Liver (tissue), 9 donors: Measurements from ENCODE around the gene TBRG4. TPM values are rescaled to one million over a fixed set of nuclear protein-coding genes. Genes with fewer than 3 reads are reported as not detected.

Source experiments
- DNase-seq: peaks from one replicate; pipeline ENCODE4 v3.0.0-alpha.2; 2017; ENCODE audit warnings: low spot score
- H3K27ac ChIP-seq, 2 donors: one replicate each; pipeline ENCODE4 v1.7.0; 2013; ENCODE audit warnings: inconsistent platforms in 2 of 2, low read length in 2 of 2, control low read depth in 1 of 2, low read depth in 1 of 2, mild to moderate bottlenecking in 1 of 2
- H3K27me3 ChIP-seq, 4 donors: one replicate each; pipeline versions ENCODE4 v1.6.1 to v1.7.0; 2013; ENCODE audit warnings: low read length in 3 of 4, inconsistent platforms in 1 of 4, mild to moderate bottlenecking in 1 of 4, moderate library complexity in 1 of 4; ENCODE audit not compliant: control insufficient read depth in 4 of 4, insufficient read depth in 4 of 4
- H3K36me3 ChIP-seq, 4 donors: one replicate each; pipeline versions ENCODE4 v1.6.1 to v1.7.0; 2013; ENCODE audit warnings: low read length in 3 of 4, mild to moderate bottlenecking in 3 of 4, low read depth in 1 of 4, moderate library complexity in 1 of 4; ENCODE audit not compliant: control insufficient read depth in 4 of 4, insufficient read depth in 3 of 4
- H3K4me1 ChIP-seq, 4 donors: one replicate each; pipeline versions ENCODE4 v1.6.1 to v1.7.0; 2013; ENCODE audit warnings: low read length in 3 of 4, mild to moderate bottlenecking in 3 of 4, moderate library complexity in 1 of 4; ENCODE audit not compliant: control insufficient read depth in 4 of 4, insufficient read depth in 4 of 4
- H3K4me3 ChIP-seq, 3 donors: one replicate each; pipeline versions ENCODE4 v1.6.1 to v1.7.0; 2013; ENCODE audit warnings: low read length in 3 of 3, control low read depth in 1 of 3, low read depth in 1 of 3, mild to moderate bottlenecking in 1 of 3
- H3K9ac ChIP-seq, 2 donors: one replicate each; pipeline ENCODE4 v1.7.0; 2013; ENCODE audit warnings: low read length in 2 of 2, mild to moderate bottlenecking in 2 of 2, moderate library complexity in 2 of 2, control low read depth in 1 of 2, low read depth in 1 of 2
- H3K9me3 ChIP-seq, 4 donors: one replicate each; pipeline versions ENCODE4 v1.6.1 to v1.7.0; 2013; ENCODE audit warnings: low read length in 3 of 4; ENCODE audit not compliant: control insufficient read depth in 4 of 4
- ATF3 ChIP-seq: IDR thresholded peaks from 2 replicates; pipeline ENCODE4 v1.6.1; 2016; ENCODE audit warnings: antibody characterized with exemption
- FOXA1 ChIP-seq: IDR thresholded peaks from 2 replicates; pipeline ENCODE4 v1.6.1; 2016; ENCODE audit warnings: antibody characterized with exemption
- FOXA2 ChIP-seq: IDR thresholded peaks from 2 replicates; pipeline ENCODE4 v1.6.1; 2016; ENCODE audit warnings: antibody characterized with exemption
- HNF4G ChIP-seq: IDR thresholded peaks from 2 replicates; pipeline ENCODE4 v1.6.1; 2016; ENCODE audit warnings: antibody characterized with exemption
- JUND ChIP-seq, 2 donors: IDR thresholded peaks; 2 replicates each; pipeline ENCODE4 v1.6.1; 2016; ENCODE audit warnings: antibody characterized with exemption in 2 of 2
- MAX ChIP-seq: IDR thresholded peaks from 2 replicates; pipeline ENCODE4 v1.6.1; 2016; ENCODE audit warnings: antibody characterized with exemption
- RAD21 ChIP-seq, 2 donors: IDR thresholded peaks; 2 replicates each; pipeline ENCODE4 v1.6.1; 2016; ENCODE audit warnings: antibody characterized with exemption in 2 of 2, mild to moderate bottlenecking in 2 of 2
- RXRA ChIP-seq, 2 donors: IDR thresholded peaks; 2 replicates each; pipeline ENCODE4 v1.6.1; 2017 to 2018; ENCODE audit warnings: antibody characterized with exemption in 2 of 2, mild to moderate bottlenecking in 1 of 2
- TAF1 ChIP-seq: conservative IDR thresholded peaks from 2 replicates; pipeline ENCODE4 v1.6.1; 2016; ENCODE audit warnings: antibody characterized with exemption, mild to moderate bottlenecking
- YY1 ChIP-seq: IDR thresholded peaks from 2 replicates; pipeline ENCODE4 v1.6.1; 2016; ENCODE audit warnings: antibody characterized with exemption, mild to moderate bottlenecking
- WGBS: extraction: QIAGEN DNeasy Blood & Tissue Kit; methylation state at CpG from one replicate; pipeline ENCODE4 v1.1.7; 2013; 5-methylcytosine and 5-hydroxymethylcytosine counted together
- polyA plus RNA-seq, 2 donors: library from polyadenylated mRNA; stranded (reverse) in 1 of 2; unstranded in 1 of 2; fragments of 200-250 nt in 1 of 2; fragments of >200 nt in 1 of 2; fragmentation: Nextera tagmentation in 1 of 2; extraction: Ambion mirVana in 1 of 2; gene quantifications; one replicate each; pipeline versions ENCODE4 v1.2.1 to v1.2.3, GENCODE V29; 2013 to 2015
- total RNA-seq, 2 donors: library from RNA; depleted of rRNA; stranded (reverse); fragments of >200 nt; gene quantifications; one replicate each; pipeline ENCODE4 v1.2.3, GENCODE V29; 2014
- TF ChIP-seq, protein P1 (sequence below): fragments of 150-350 bp; IDR thresholded peaks from 2 replicates; pipeline ENCODE4 v1.5.1; 2017; ENCODE audit warnings: improper control_type of control experiment, low read depth, low read length; ENCODE audit not compliant: missing input control
- TF ChIP-seq, protein P2 (sequence below): IDR thresholded peaks from 2 replicates; pipeline ENCODE4 v1.6.1; 2016; ENCODE audit warnings: antibody characterized with exemption
- TF ChIP-seq, protein P3 (sequence below): IDR thresholded peaks from 2 replicates; pipeline ENCODE4 v1.6.1; 2016; ENCODE audit warnings: antibody characterized with exemption, mild to moderate bottlenecking
- donor health status: healthy.
- donor health status: healthy.
- donor health status: healthy.
- donor health status: healthy.
- donor health status: healthy.

The TBRG4 gene
- total and polyA plus RNA-seq, 4 donors, result 30.3 to 47.6 (median 38.2) TPM

GRCh38 chr7:45136106-45137060 is 24.9 kb upstream of the TBRG4 start:
- 42% methylated on average over 9 of the region's 9 CpGs for WGBS
- peak; percentile 64 for DNase-seq
- TF ChIP-seq, protein P1, sequence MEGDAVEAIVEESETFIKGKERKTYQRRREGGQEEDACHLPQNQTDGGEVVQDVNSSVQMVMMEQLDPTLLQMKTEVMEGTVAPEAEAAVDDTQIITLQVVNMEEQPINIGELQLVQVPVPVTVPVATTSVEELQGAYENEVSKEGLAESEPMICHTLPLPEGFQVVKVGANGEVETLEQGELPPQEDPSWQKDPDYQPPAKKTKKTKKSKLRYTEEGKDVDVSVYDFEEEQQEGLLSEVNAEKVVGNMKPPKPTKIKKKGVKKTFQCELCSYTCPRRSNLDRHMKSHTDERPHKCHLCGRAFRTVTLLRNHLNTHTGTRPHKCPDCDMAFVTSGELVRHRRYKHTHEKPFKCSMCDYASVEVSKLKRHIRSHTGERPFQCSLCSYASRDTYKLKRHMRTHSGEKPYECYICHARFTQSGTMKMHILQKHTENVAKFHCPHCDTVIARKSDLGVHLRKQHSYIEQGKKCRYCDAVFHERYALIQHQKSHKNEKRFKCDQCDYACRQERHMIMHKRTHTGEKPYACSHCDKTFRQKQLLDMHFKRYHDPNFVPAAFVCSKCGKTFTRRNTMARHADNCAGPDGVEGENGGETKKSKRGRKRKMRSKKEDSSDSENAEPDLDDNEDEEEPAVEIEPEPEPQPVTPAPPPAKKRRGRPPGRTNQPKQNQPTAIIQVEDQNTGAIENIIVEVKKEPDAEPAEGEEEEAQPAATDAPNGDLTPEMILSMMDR, result peak; percentile 95
- no peak for TF ChIP-seq JUND (IDR thresholded peaks at IDR 0.05)
- peak; percentile 94 to 97 for TF ChIP-seq RAD21 (IDR thresholded peaks at IDR 0.05)
- Histone ChIP-seq H3K9ac (no peak overlapping the region), H3K4me1 (peaks cover 0 to 13% (median 9%) of the 10 kb centered on the region in 4 donors), H3K36me3 (no peaks in the 10 kb centered on the region), H3K27ac (no peak overlapping the region), H3K27me3 (no peaks in the 10 kb centered on the region), H3K4me3 (no peak overlapping the region), H3K9me3 (no peaks in the 10 kb centered on the region)

DNA sequence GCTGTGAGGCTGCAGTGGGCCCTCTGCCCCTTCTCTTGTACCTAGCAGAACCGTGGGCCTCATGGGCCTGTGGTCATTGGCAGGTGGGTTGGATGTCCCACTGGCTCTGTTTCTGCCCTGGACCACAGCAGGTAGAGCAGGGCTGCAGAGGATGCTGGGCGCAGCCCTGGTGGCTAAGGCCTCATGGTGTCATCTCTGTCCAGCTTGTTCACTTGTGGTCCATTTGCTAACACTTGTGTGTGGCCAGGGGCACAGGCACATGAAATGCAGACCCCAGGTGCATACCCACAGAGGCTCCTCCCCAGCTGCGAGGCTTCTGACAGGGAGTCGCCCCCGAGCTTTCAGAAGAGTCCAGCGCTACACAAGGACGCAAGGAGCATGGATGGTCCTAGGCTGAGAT is 22.4 kb upstream of the TBRG4 start:
- Histone ChIP-seq H3K9ac (no peak overlapping the region), H3K36me3 (no peaks in the 10 kb centered on the region), H3K4me1 (peaks cover 0 to 13% (median 9%) of the 10 kb centered on the region in 4 donors), H3K9me3 (no peaks in the 10 kb centered on the region), H3K27me3 (no peaks in the 10 kb centered on the region), H3K4me3 (no peak overlapping the region), H3K27ac (no peak overlapping the region)
- TF ChIP-seq, protein P2, sequence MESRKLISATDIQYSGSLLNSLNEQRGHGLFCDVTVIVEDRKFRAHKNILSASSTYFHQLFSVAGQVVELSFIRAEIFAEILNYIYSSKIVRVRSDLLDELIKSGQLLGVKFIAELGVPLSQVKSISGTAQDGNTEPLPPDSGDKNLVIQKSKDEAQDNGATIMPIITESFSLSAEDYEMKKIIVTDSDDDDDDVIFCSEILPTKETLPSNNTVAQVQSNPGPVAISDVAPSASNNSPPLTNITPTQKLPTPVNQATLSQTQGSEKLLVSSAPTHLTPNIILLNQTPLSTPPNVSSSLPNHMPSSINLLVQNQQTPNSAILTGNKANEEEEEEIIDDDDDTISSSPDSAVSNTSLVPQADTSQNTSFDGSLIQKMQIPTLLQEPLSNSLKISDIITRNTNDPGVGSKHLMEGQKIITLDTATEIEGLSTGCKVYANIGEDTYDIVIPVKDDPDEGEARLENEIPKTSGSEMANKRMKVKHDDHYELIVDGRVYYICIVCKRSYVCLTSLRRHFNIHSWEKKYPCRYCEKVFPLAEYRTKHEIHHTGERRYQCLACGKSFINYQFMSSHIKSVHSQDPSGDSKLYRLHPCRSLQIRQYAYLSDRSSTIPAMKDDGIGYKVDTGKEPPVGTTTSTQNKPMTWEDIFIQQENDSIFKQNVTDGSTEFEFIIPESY, result no peak
- TF ChIP-seq YY1, result no peak
- TF ChIP-seq, protein P1, result no peak
- TF ChIP-seq FOXA1, result no peak
- no peak for TF ChIP-seq MAX
- TF ChIP-seq FOXA2, result no peak
- TF ChIP-seq ATF3, result no peak
- no peak for TF ChIP-seq HNF4G
- TF ChIP-seq, protein P3, sequence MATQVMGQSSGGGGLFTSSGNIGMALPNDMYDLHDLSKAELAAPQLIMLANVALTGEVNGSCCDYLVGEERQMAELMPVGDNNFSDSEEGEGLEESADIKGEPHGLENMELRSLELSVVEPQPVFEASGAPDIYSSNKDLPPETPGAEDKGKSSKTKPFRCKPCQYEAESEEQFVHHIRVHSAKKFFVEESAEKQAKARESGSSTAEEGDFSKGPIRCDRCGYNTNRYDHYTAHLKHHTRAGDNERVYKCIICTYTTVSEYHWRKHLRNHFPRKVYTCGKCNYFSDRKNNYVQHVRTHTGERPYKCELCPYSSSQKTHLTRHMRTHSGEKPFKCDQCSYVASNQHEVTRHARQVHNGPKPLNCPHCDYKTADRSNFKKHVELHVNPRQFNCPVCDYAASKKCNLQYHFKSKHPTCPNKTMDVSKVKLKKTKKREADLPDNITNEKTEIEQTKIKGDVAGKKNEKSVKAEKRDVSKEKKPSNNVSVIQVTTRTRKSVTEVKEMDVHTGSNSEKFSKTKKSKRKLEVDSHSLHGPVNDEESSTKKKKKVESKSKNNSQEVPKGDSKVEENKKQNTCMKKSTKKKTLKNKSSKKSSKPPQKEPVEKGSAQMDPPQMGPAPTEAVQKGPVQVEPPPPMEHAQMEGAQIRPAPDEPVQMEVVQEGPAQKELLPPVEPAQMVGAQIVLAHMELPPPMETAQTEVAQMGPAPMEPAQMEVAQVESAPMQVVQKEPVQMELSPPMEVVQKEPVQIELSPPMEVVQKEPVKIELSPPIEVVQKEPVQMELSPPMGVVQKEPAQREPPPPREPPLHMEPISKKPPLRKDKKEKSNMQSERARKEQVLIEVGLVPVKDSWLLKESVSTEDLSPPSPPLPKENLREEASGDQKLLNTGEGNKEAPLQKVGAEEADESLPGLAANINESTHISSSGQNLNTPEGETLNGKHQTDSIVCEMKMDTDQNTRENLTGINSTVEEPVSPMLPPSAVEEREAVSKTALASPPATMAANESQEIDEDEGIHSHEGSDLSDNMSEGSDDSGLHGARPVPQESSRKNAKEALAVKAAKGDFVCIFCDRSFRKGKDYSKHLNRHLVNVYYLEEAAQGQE, result no peak
- no peak for TF ChIP-seq RXRA (IDR thresholded peaks at IDR 0.05)
- no peak for TF ChIP-seq TAF1
- no peak for DNase-seq
- WGBS, result 92% methylated on average over 7 of the region's 7 CpGs
